GM12891 (cell line): ENCODE data around the gene CYTH1.

Source experiments
- PAX5 ChIP-seq: IDR thresholded peaks from 2 replicates; pipeline ENCODE4 v1.6.1; 2011; ENCODE audit warnings: low read length, moderate library complexity, mild to moderate bottlenecking; ENCODE audit not compliant: insufficient read depth, severe bottlenecking
- POLR2A ChIP-seq: IDR thresholded peaks from 2 replicates; pipeline ENCODE4 v1.6.1; 2011; ENCODE audit warnings: low read depth, low read length, control low read depth
- POLR2AphosphoS5 ChIP-seq: IDR thresholded peaks from 2 replicates; pipeline ENCODE4 v1.6.1; 2011; ENCODE audit warnings: low read depth, low read length, control low read depth
- SPI1 ChIP-seq: IDR thresholded peaks from 2 replicates; pipeline ENCODE4 v1.6.1; 2011; ENCODE audit warnings: low read depth, low read length, control low read depth
- TAF1 ChIP-seq: IDR thresholded peaks from 2 replicates; pipeline ENCODE4 v1.6.1; 2011; ENCODE audit warnings: low read depth, low read length, control low read depth

GRCh38 chr17:78697554-78698343 is 84.3 kb downstream of the CYTH1 start:
- peak; percentile 35 for TF ChIP-seq SPI1
- peak; percentile 27; the same call in 1 of the 2 replicates for TF ChIP-seq POLR2A
- TF ChIP-seq POLR2AphosphoS5, result peak; percentile 62; the same call in 1 of the 2 replicates
- TF ChIP-seq TAF1, result no peak
- no peak for TF ChIP-seq PAX5
